Keratinocyte (primary cell): Measurements from ENCODE around the gene ANKDD1B.

Source experiments
- CTCF ChIP-seq, 3 experiments: IDR thresholded peaks in 1 of 3; conservative IDR thresholded peaks in 1 of 3; optimal IDR thresholded peaks in 1 of 3; 2 replicates in 2 of 3; 3 replicates in 1 of 3; pipeline versions ENCODE3 to v1.5.1; 2011; ENCODE audit warnings: low read length in 3 of 3, mild to moderate bottlenecking in 3 of 3, moderate library complexity in 2 of 3, control low read depth in 1 of 3, inconsistent platforms in 1 of 3; ENCODE audit not compliant: insufficient read depth in 2 of 3; ENCODE audit errors: extremely low read depth in 1 of 3
- EZH2 ChIP-seq: IDR thresholded peaks from one replicate; pipeline ENCODE4 v1.6.1; 2012; ENCODE audit warnings: inconsistent platforms, mild to moderate bottlenecking, low read length, moderate library complexity

GRCh38 chr5:75664979-75665378 lies 53.7 kb downstream of the ANKDD1B start:
- TF ChIP-seq CTCF (optimal IDR thresholded peaks at IDR 0.05 in 1 of 3, IDR thresholded peaks at IDR 0.05 in 1 of 3, conservative IDR thresholded peaks at IDR 0.05 in 1 of 3; ENCODE audit: extremely low read depth in 1 of 3, insufficient read depth in 2 of 3, low read length in 3 of 3) (no peak), EZH2 (no peak)
